PC-9 (cell line): ENCODE results near the gene CLPTM1. TPM values are rescaled to one million over a fixed set of nuclear protein-coding genes. Genes with fewer than 3 reads are reported as not detected.

Experiments
- BruUV-seq: library from RNA; stranded (reverse); fragments of 400-500 nt; replicated peaks from 2 replicates; lab custom pipeline; 2021; lab: Mats Ljungman, UMichigan
- CTCF ChIA-PET: fragments of 300-600 bp; sonication (Branson Sonifier 250); formaldehyde crosslinking; loops from one replicate; lab custom pipeline; 2022; ENCODE audit warnings: antibody characterized with exemption; lab: Charles Lee
- POLR2A ChIA-PET: fragments of 300-600 bp; sonication (Branson Sonifier 250); formaldehyde crosslinking; loops from one replicate; lab custom pipeline; 2022; ENCODE audit warnings: antibody characterized with exemption; ENCODE audit not compliant: unreplicated experiment; lab: Charles Lee
- DNase-seq, 2 experiments: peaks; one replicate each; pipeline versions ENCODE4 v3.0.0 to v3.0.0-alpha.2; 2015 to 2022; ENCODE audit warnings: mixed read lengths in 1 of 2
- H2AFZ ChIP-seq: fragments of 200-600 bp; sonication (generic); 2 replicates; pipeline ENCODE4 v1.8.1; 2017; ENCODE audit warnings: antibody characterized with exemption
- H3F3A ChIP-seq: fragments of 200-600 bp; sonication (generic); 2 replicates; pipeline ENCODE4 v1.8.1; 2017; ENCODE audit warnings: antibody characterized with exemption, mild to moderate bottlenecking, low read depth; ENCODE audit not compliant: insufficient read depth
- H3K27ac ChIP-seq: fragments of 200-600 bp; sonication (generic); 2 replicates; pipeline ENCODE4 v1.6.1; 2016; ENCODE audit warnings: mixed run types
- H3K27me3 ChIP-seq: fragments of 200-600 bp; sonication (generic); 2 replicates; pipeline ENCODE4 v1.6.1; 2016; ENCODE audit warnings: low read depth, mixed run types; ENCODE audit not compliant: insufficient read depth
- H3K36me3 ChIP-seq: fragments of 200-600 bp; sonication (generic); 2 replicates; pipeline ENCODE4 v1.6.1; 2016; ENCODE audit warnings: low read depth, mixed run types
- H3K4me1 ChIP-seq: fragments of 200-600 bp; sonication (generic); replicated peaks from 2 replicates; pipeline ENCODE4 v1.6.1; 2016; ENCODE audit warnings: mixed run types; ENCODE audit not compliant: insufficient read depth
- H3K4me2 ChIP-seq: fragments of 200-600 bp; sonication (generic); 2 replicates; pipeline ENCODE4 v1.6.1; 2017; ENCODE audit warnings: mixed run types
- H3K4me3 ChIP-seq: fragments of 200-600 bp; sonication (generic); 2 replicates; pipeline ENCODE4 v1.6.1; 2016; ENCODE audit warnings: mixed run types
- H3K79me2 ChIP-seq: fragments of 200-600 bp; sonication (generic); 2 replicates; pipeline ENCODE4 v1.6.1; 2017; ENCODE audit warnings: low read depth, mixed run types
- H3K9me2 ChIP-seq: fragments of 200-600 bp; sonication (generic); 2 replicates; pipeline ENCODE4 v1.8.1; 2017; ENCODE audit warnings: mild to moderate bottlenecking; ENCODE audit not compliant: insufficient read depth
- H3K9me3 ChIP-seq: fragments of 200-600 bp; sonication (generic); 2 replicates; pipeline ENCODE4 v1.8.1; 2016; ENCODE audit warnings: low read depth; ENCODE audit not compliant: insufficient read depth
- H4K20me1 ChIP-seq: fragments of 200-600 bp; sonication (generic); 2 replicates; pipeline ENCODE4 v1.8.1; 2017; ENCODE audit not compliant: insufficient read depth
- EZH2 ChIP-seq: fragments of 200-600 bp; sonication (generic); IDR thresholded peaks from 2 replicates; pipeline ENCODE4 v1.8.0; 2017; ENCODE audit warnings: antibody characterized with exemption, low read depth
- intact Hi-C: fragments of 100-400 bp; cut with micrococcal nuclease; formaldehyde crosslinking; loops from one replicate; pipeline ENCODE4 v1.10.0; 2022; ENCODE audit not compliant: unreplicated experiment
- total RNA-seq: library from RNA; stranded (reverse); gene quantifications from 2 replicates; pipeline ENCODE4 v1.2.3, GENCODE V29; 2021
- TF ChIP-seq, protein P1 (sequence below): fragments of 200-600 bp; sonication (generic); conservative IDR thresholded peaks from 2 replicates; pipeline ENCODE4 v1.6.1; 2017; ENCODE audit warnings: mixed run types, antibody characterized with exemption, mild to moderate bottlenecking, moderate library complexity

Gene CLPTM1
- total RNA-seq, 1 experiment from 2014 or later, result 98.2 TPM

DNA sequence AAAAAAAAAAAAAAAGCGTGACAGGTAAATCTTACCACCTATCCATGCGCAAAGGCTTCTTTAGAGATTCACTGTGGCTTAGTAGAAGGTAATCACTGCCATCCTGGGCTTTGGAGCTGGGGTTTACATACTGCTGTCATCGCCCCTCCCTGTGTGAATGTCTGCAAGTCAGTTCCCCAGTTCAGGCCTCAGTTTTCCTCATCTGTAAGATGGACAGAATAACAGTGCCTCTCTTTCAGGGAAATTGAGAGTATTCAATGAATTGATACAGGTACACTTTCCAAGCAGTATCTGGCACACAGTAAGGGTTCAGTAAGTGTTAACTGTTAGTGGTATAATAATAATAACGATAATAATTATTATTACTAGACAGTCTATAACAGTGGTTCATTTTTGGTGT lies 48.3 kb downstream of the CLPTM1 start:
- ChIA-PET CTCF (interaction anchor here (0.7 kb wide), 1 partner anchor 110 kb away, joined by 7 read pairs; no protein-coding TSS in a partner anchor), POLR2A (interaction anchor here (0.7 kb wide), 1 partner anchor 14 kb away, joined by 13 read pairs; no protein-coding TSS in a partner anchor)
- Histone ChIP-seq H4K20me1 (no peaks in the 10 kb centered on the region), H2AFZ (no peak overlapping the region), H3K27ac (no peak overlapping the region), H3K36me3 (no peaks in the 10 kb centered on the region), H3K27me3 (no peaks in the 10 kb centered on the region), H3F3A (peaks cover 17% of the 10 kb centered on the region), H3K4me1 (peaks cover 7% of the 10 kb centered on the region), H3K9me2 (no peaks in the 10 kb centered on the region), H3K4me3 (no peak overlapping the region), H3K4me2 (no peak overlapping the region), H3K9me3 (no peaks in the 10 kb centered on the region), H3K79me2 (no peaks in the 10 kb centered on the region)
- DNase-seq, result no peak
- BruUV-seq, result no TSS peak
- intact Hi-C loops, result loop anchor here (2.0 kb wide), 1 partner anchor 113 kb away; the partner anchor contains the start of gene TOMM40
- TF ChIP-seq EZH2, result no peak
- TF ChIP-seq, protein P1, sequence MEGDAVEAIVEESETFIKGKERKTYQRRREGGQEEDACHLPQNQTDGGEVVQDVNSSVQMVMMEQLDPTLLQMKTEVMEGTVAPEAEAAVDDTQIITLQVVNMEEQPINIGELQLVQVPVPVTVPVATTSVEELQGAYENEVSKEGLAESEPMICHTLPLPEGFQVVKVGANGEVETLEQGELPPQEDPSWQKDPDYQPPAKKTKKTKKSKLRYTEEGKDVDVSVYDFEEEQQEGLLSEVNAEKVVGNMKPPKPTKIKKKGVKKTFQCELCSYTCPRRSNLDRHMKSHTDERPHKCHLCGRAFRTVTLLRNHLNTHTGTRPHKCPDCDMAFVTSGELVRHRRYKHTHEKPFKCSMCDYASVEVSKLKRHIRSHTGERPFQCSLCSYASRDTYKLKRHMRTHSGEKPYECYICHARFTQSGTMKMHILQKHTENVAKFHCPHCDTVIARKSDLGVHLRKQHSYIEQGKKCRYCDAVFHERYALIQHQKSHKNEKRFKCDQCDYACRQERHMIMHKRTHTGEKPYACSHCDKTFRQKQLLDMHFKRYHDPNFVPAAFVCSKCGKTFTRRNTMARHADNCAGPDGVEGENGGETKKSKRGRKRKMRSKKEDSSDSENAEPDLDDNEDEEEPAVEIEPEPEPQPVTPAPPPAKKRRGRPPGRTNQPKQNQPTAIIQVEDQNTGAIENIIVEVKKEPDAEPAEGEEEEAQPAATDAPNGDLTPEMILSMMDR, result no peak

DNA sequence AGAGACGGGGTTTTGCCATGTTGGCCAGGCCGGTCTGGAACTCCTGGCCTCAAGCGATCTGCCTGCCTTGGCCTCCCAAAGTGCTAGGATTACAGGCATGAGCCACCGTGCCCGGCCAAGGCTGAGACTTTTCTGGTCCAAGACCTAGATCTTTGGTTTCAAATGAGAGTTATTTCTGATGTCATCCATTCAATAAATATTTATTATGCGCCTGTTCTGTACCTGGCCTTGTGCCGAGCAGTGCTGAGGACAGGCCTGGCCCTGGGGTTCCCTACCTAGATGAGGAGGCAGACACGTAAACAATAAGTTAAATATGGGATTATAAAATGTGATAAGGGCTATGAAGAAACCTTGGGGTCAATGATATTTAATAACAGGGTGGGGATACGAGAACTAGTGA lies 50.6 kb downstream of the CLPTM1 start:
- no peak overlapping the region for H3K27ac ChIP-seq
- intact Hi-C loops, result no loop called here
- H3K79me2 ChIP-seq, result no peaks in the 10 kb centered on the region
- H3K4me3 ChIP-seq, result no peak overlapping the region
- POLR2A ChIA-PET, result no interaction called here
- TF ChIP-seq EZH2, result no peak
- TF ChIP-seq, protein P1, result no peak
- no peak for DNase-seq
- H3K9me3 ChIP-seq, result no peaks in the 10 kb centered on the region
- CTCF ChIA-PET, result no interaction called here
- no peaks in the 10 kb centered on the region for H3K36me3 ChIP-seq
- peaks cover 6% of the 10 kb centered on the region for H3K4me1 ChIP-seq
- peaks cover 15% of the 10 kb centered on the region for H3F3A ChIP-seq
- no peak overlapping the region for H2AFZ ChIP-seq
- H3K9me2 ChIP-seq, result no peaks in the 10 kb centered on the region
- no TSS peak for BruUV-seq
- no peak overlapping the region for H3K4me2 ChIP-seq
- H4K20me1 ChIP-seq, result no peaks in the 10 kb centered on the region
- H3K27me3 ChIP-seq, result no peaks in the 10 kb centered on the region

DNA sequence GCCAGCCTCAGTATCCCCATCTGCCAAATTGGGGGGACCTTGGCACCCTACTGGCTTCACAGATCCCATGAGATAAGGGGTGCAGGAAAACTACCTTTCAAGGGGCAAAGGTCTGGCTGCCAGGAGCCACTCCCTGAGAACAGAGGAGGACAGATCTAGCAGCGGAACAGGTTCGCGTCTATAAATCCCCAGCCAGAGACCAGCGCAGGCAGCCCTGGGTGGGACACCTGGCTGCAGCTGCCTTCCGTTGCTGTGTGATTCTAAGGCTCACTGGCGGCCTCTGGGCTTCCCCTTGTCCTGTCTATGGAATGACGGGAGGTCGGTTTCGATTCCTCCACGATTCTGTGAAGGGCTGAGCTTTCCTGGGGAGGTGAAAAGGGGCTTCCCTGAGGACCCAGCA lies 53.4 kb downstream of the CLPTM1 start:
- BruUV-seq, result no TSS peak
- Histone ChIP-seq H3K36me3 (no peaks in the 10 kb centered on the region), H3K79me2 (no peaks in the 10 kb centered on the region), H3K4me1 (no peaks in the 10 kb centered on the region), H3K4me2 (no peak overlapping the region), H2AFZ (no peak overlapping the region), H3K9me2 (no peaks in the 10 kb centered on the region), H3F3A (0 out of 2 replicates have a peak, but pooled peaks cover 7% of the 10 kb centered on the region), H3K27me3 (no peaks in the 10 kb centered on the region), H3K4me3 (no peak overlapping the region), H3K9me3 (no peaks in the 10 kb centered on the region), H3K27ac (no peak overlapping the region), H4K20me1 (no peaks in the 10 kb centered on the region)
- CTCF ChIA-PET, result no interaction called here
- intact Hi-C loops, result no loop called here
- no peak for DNase-seq
- POLR2A ChIA-PET, result no interaction called here
- TF ChIP-seq EZH2, result no peak
- TF ChIP-seq, protein P1, result no peak
